ENCODE results near the gene TP53TG5.

TP53TG5 gene

GRCh38 chr20:45419188-45420091 lies 41.3 kb upstream of the TP53TG5 start:
- TF ChIP-seq TARDBP (IDR thresholded peaks at IDR 0.05), result no peak
- no peak for TF ChIP-seq ARNT (IDR thresholded peaks at IDR 0.05)
- no peak for TF ChIP-seq ELF4 (IDR thresholded peaks at IDR 0.05)
- TF ChIP-seq HDGF (IDR thresholded peaks at IDR 0.05; ENCODE audit: borderline replicate concordance), result no peak
- no peak for TF ChIP-seq FOXA1 (IDR thresholded peaks at IDR 0.05)
- no peak for TF ChIP-seq BHLHE40 (IDR thresholded peaks at IDR 0.05; ENCODE audit: borderline replicate concordance)
- TF ChIP-seq NFRKB (IDR thresholded peaks at IDR 0.05), result no peak
- no peak for TF ChIP-seq PKNOX1 (IDR thresholded peaks at IDR 0.05)
- TF ChIP-seq SUZ12 (IDR thresholded peaks at IDR 0.05), result no peak
- TF ChIP-seq SP1 (IDR thresholded peaks at IDR 0.05), result no peak
- TF ChIP-seq LEF1 (IDR thresholded peaks at IDR 0.05; ENCODE audit: borderline replicate concordance), result no peak
- no peak for TF ChIP-seq ZNF384 (IDR thresholded peaks at IDR 0.05)
- no peak for TF ChIP-seq FOXM1 (IDR thresholded peaks at IDR 0.05; ENCODE audit: borderline replicate concordance)
- TF ChIP-seq CTBP1 (IDR thresholded peaks at IDR 0.05; ENCODE audit: borderline replicate concordance), result no peak
- no peak for TF ChIP-seq FOXK2 (IDR thresholded peaks at IDR 0.05)
- TF ChIP-seq L3MBTL2 (conservative IDR thresholded peaks at IDR 0.05), result no peak
- CTCF ChIA-PET, result no interaction called here
- POLR2A ChIA-PET, result no interaction called here
- no peak for DNase-seq (ENCODE audit: extremely low spot score)

GRCh38 chr20:45416917-45417316 lies 38.8 kb upstream of the TP53TG5 start:
- ChIA-PET POLR2A (interaction anchor here (1.2 to 2.9 kb wide), 4 partner anchors 10 to 90 kb away, joined by 3 to 43 read pairs (median 14); partner anchors contain the start of gene SYS1), CTCF (interaction anchor here (0.5 kb wide), 1 partner anchor 94 kb away, joined by 3 read pairs; no protein-coding TSS in a partner anchor)

GRCh38 chr20:45415822-45416637 lies 37.9 kb upstream of the TP53TG5 start, which contains the start of gene PIGT:
Gene PIGT (plus strand): TSS chr20:45416141. CDS start chr20:45416157, 16 bp downstream.
- peak; percentile 88 for DNase-seq (ENCODE audit: extremely low spot score)
- ChIA-PET POLR2A (interaction anchor here (0.9 to 2.9 kb wide), 13 partner anchors 9 to 89 kb away, joined by 3 to 43 read pairs (median 5); partner anchors contain the start of gene SYS1), CTCF (interaction anchor here (0.5 to 1.1 kb wide), 2 partner anchors 21 to 93 kb away, joined by 3 to 5 read pairs; no protein-coding TSS in a partner anchor)
- TF ChIP-seq ZNF384 (IDR thresholded peaks at IDR 0.05) (no peak), NFRKB (IDR thresholded peaks at IDR 0.05) (peak; percentile 25; the same call in 1 of the 2 replicates), ELF4 (IDR thresholded peaks at IDR 0.05) (peak; percentile 88), L3MBTL2 (conservative IDR thresholded peaks at IDR 0.05) (peak; percentile 91)

More at GRCh38 chr20:45416917-45417316, 38.8 kb upstream of the TP53TG5 start:
- DNase-seq (ENCODE audit: extremely low spot score), result no peak
- TF ChIP-seq PKNOX1 (IDR thresholded peaks at IDR 0.05) (no peak), HDGF (IDR thresholded peaks at IDR 0.05; ENCODE audit: borderline replicate concordance) (no peak), NFRKB (IDR thresholded peaks at IDR 0.05) (no peak), SP1 (IDR thresholded peaks at IDR 0.05) (no peak), L3MBTL2 (conservative IDR thresholded peaks at IDR 0.05) (no peak), FOXK2 (IDR thresholded peaks at IDR 0.05) (no peak), FOXA1 (IDR thresholded peaks at IDR 0.05) (no peak), ARNT (IDR thresholded peaks at IDR 0.05) (no peak), BHLHE40 (IDR thresholded peaks at IDR 0.05; ENCODE audit: borderline replicate concordance) (no peak), ELF4 (IDR thresholded peaks at IDR 0.05) (no peak), ZNF384 (IDR thresholded peaks at IDR 0.05) (no peak), TARDBP (IDR thresholded peaks at IDR 0.05) (no peak), FOXM1 (IDR thresholded peaks at IDR 0.05; ENCODE audit: borderline replicate concordance) (no peak), LEF1 (IDR thresholded peaks at IDR 0.05; ENCODE audit: borderline replicate concordance) (no peak), CTBP1 (IDR thresholded peaks at IDR 0.05; ENCODE audit: borderline replicate concordance) (no peak), SUZ12 (IDR thresholded peaks at IDR 0.05) (no peak)

- POLR2A ChIA-PET, result no interaction called here
- TF ChIP-seq SP1 (IDR thresholded peaks at IDR 0.05) (no peak), FOXA1 (IDR thresholded peaks at IDR 0.05) (no peak), SUZ12 (IDR thresholded peaks at IDR 0.05) (no peak), HDGF (IDR thresholded peaks at IDR 0.05; ENCODE audit: borderline replicate concordance) (no peak), FOXK2 (IDR thresholded peaks at IDR 0.05) (no peak), ELF4 (IDR thresholded peaks at IDR 0.05) (no peak), L3MBTL2 (conservative IDR thresholded peaks at IDR 0.05) (no peak), ZNF384 (IDR thresholded peaks at IDR 0.05) (no peak), ARNT (IDR thresholded peaks at IDR 0.05) (no peak)
- CTCF ChIA-PET, result no interaction called here
- no peak for DNase-seq (ENCODE audit: extremely low spot score)
Measured at GRCh38 chr20:45413479-45413878, 35.4 kb upstream of the TP53TG5 start.

GRCh38 chr20:45412653-45413052 lies 34.5 kb upstream of the TP53TG5 start:
- TF ChIP-seq ELF4 (IDR thresholded peaks at IDR 0.05), result no peak
- no peak for DNase-seq (ENCODE audit: extremely low spot score)
- ChIA-PET POLR2A (no interaction called here), CTCF (no interaction called here)

- TF ChIP-seq ELF4 (IDR thresholded peaks at IDR 0.05), result no peak
- no peak for TF ChIP-seq FOXM1 (IDR thresholded peaks at IDR 0.05; ENCODE audit: borderline replicate concordance)
- TF ChIP-seq FOXA1 (IDR thresholded peaks at IDR 0.05), result no peak
- POLR2A ChIA-PET, result no interaction called here
Measured at GRCh38 chr20:45410887-45411286, 32.8 kb upstream of the TP53TG5 start.

More at GRCh38 chr20:45410887-45411286, 32.8 kb upstream of the TP53TG5 start:
- CTCF ChIA-PET, result interaction anchor here (0.6 to 1.2 kb wide), 2 partner anchors 35 to 37 kb away, joined by 3 read pairs; no protein-coding TSS in a partner anchor
- DNase-seq (ENCODE audit: extremely low spot score), result no peak

All from HEK293T (cell line).